Left lung (tissue), 10 donors: ENCODE measurements around the gene WASF2. TPM values are rescaled to one million over a fixed set of nuclear protein-coding genes. Genes with fewer than 3 reads are reported as not detected.
A peak's percentile ranks its signal among the peaks of the same experiment; 100 is the strongest.

Source experiments
- ATAC-seq: fragments of 200-7000 bp; cut with Tn5 transposase; one replicate; pipeline ENCODE4 v1.9.1; 2020; ENCODE audit warnings: moderate library complexity
- DNase-seq, 4 donors: peaks; one replicate each; pipeline ENCODE4 v3.0.0-alpha.2; 2013 to 2020
- H3K27ac ChIP-seq, 2 donors: fragments of 200-600 bp; sonication (generic) in 1 of 2; one replicate each; pipeline versions ENCODE4 v1.5.0 to v1.8.0; 2020 to 2021
- H3K27me3 ChIP-seq, 2 donors: fragments of 200-600 bp; sonication (generic) in 1 of 2; one replicate each; pipeline versions ENCODE4 v1.5.0 to v1.8.0; 2020 to 2021
- H3K36me3 ChIP-seq, 2 donors: fragments of 200-600 bp; sonication (generic) in 1 of 2; one replicate each; pipeline versions ENCODE4 v1.5.0 to v1.8.0; 2020 to 2021
- H3K4me1 ChIP-seq, 2 donors: fragments of 200-600 bp; one replicate each; pipeline ENCODE4 v1.8.0; 2021
- H3K4me3 ChIP-seq, 2 donors: fragments of 200-600 bp; sonication (generic) in 1 of 2; one replicate each; pipeline versions ENCODE4 v1.5.0 to v1.8.0; 2020 to 2021; ENCODE audit warnings: mild to moderate bottlenecking in 1 of 2
- H3K9me3 ChIP-seq, 2 donors: fragments of 200-600 bp; sonication (generic) in 1 of 2; one replicate each; pipeline versions ENCODE4 v1.5.0 to v1.8.0; 2020 to 2021
- CTCF ChIP-seq, 2 donors: fragments of 200-600 bp; sonication (generic) in 1 of 2; IDR thresholded peaks; one replicate each; pipeline versions ENCODE4 v1.5.0 to v1.8.0; 2021; ENCODE audit warnings: antibody characterized with exemption in 2 of 2
- intact Hi-C, 2 donors: fragments of 100-400 bp; cut with DNase I; formaldehyde crosslinking; loops; one replicate each; pipeline versions ENCODE4 v1.11.2 to v1.14.2; 2022
- polyA plus RNA-seq, 6 donors: library from polyadenylated mRNA; unstranded; fragments of 120-200 nt; gene quantifications; one replicate each; pipeline ENCODE4 v1.2.1, GENCODE V29; 2013; ENCODE audit not compliant: insufficient read length in 6 of 6
- total RNA-seq, 2 donors: library from RNA; stranded (reverse); fragmentation: NEBNext Ultra II Directional; extraction: Animal tissue kit (Norgen Biotek cat#: 25700); gene quantifications; one replicate each; pipeline ENCODE4 v1.2.1, GENCODE V29; 2021
- donor health status: DM: no; HTN: yes; CAD: no.
- donor health status: DM: no; HTN: no; CAD: no.

The WASF2 gene
- total and polyA plus RNA-seq, 8 donors: 108 to 147 (median 134) TPM

- intact Hi-C loops: no loop called here
- H3K4me1 ChIP-seq: peaks cover 34 to 66% of the 10 kb centered on the region in 2 donors
Measured at GRCh38 chr1:27521861-27522431, 32.0 kb upstream of the WASF2 start.

GRCh38 chr1:27521336-27521831 lies 31.4 kb upstream of the WASF2 start:
- no peaks in the 10 kb centered on the region for H3K36me3 ChIP-seq
- no peaks in the 10 kb centered on the region for H3K27me3 ChIP-seq
- no peak for ATAC-seq
- peak overlapping the region in 1 of 2 donors; percentile 50 for H3K27ac ChIP-seq
- intact Hi-C loops: no loop called here
- H3K4me1 ChIP-seq: peaks cover 31 to 60% of the 10 kb centered on the region in 2 donors
- TF ChIP-seq CTCF (IDR thresholded peaks at IDR 0.05): no peak
- no peak for DNase-seq
- no peak overlapping the region for H3K4me3 ChIP-seq
- H3K9me3 ChIP-seq: no peaks in the 10 kb centered on the region

More at GRCh38 chr1:27521861-27522431, 32.0 kb upstream of the WASF2 start:
- Histone ChIP-seq H3K27me3 (no peaks in the 10 kb centered on the region), H3K36me3 (no peaks in the 10 kb centered on the region), H3K9me3 (no peaks in the 10 kb centered on the region), H3K4me3 (no peak overlapping the region), H3K27ac (peak overlapping the region in 1 of 2 donors; percentile 41)
- TF ChIP-seq CTCF (IDR thresholded peaks at IDR 0.05): no peak
- DNase-seq (no peak), ATAC-seq (no peak)

GRCh38 chr1:27520651-27521050 lies 30.7 kb upstream of the WASF2 start:
- H3K27ac ChIP-seq: no peak overlapping the region

GRCh38 chr1:27519331-27520258 lies 29.6 kb upstream of the WASF2 start:
- no peak for DNase-seq
- ATAC-seq: peak; percentile 73
- intact Hi-C loops: no loop called here
- Histone ChIP-seq H3K4me1 (peaks cover 16 to 43% of the 10 kb centered on the region in 2 donors), H3K36me3 (no peaks in the 10 kb centered on the region), H3K27me3 (no peaks in the 10 kb centered on the region), H3K27ac (no peak overlapping the region), H3K9me3 (no peaks in the 10 kb centered on the region), H3K4me3 (no peak overlapping the region)
- TF ChIP-seq CTCF (IDR thresholded peaks at IDR 0.05): no peak

More at GRCh38 chr1:27520651-27521050, 30.7 kb upstream of the WASF2 start:
- Histone ChIP-seq H3K9me3 (no peaks in the 10 kb centered on the region), H3K36me3 (no peaks in the 10 kb centered on the region), H3K4me3 (no peak overlapping the region), H3K27me3 (no peaks in the 10 kb centered on the region), H3K4me1 (peaks cover 24 to 53% of the 10 kb centered on the region in 2 donors)
- no peak for DNase-seq
- intact Hi-C loops: no loop called here
- TF ChIP-seq CTCF (IDR thresholded peaks at IDR 0.05): no peak
- ATAC-seq: no peak

- H3K36me3 ChIP-seq: no peaks in the 10 kb centered on the region
- H3K9me3 ChIP-seq: no peaks in the 10 kb centered on the region
- ATAC-seq (no peak), DNase-seq (no peak)
- peaks cover 20 to 43% of the 10 kb centered on the region in 2 donors for H3K4me1 ChIP-seq
- TF ChIP-seq CTCF (IDR thresholded peaks at IDR 0.05): no peak
- intact Hi-C loops: no loop called here
- H3K27me3 ChIP-seq: no peaks in the 10 kb centered on the region
- H3K27ac ChIP-seq: no peak overlapping the region
- no peak overlapping the region for H3K4me3 ChIP-seq
Measured at GRCh38 chr1:27518808-27519207, 28.8 kb upstream of the WASF2 start.
